Prostate gland (tissue), 2 donors: ENCODE data around the gene TBXA2R. TPM values are rescaled to one million over a fixed set of nuclear protein-coding genes. Genes with fewer than 3 reads are reported as not detected.

Experiments
- DNase-seq: peaks from one replicate; pipeline ENCODE4 v3.0.0-alpha.2; 2019; ENCODE audit warnings: low spot score
- H3K27ac ChIP-seq, 2 donors: fragments of 200-600 bp; sonication (generic); 2 replicates each; pipeline ENCODE4 v1.5.1; 2017 to 2019
- H3K27me3 ChIP-seq: fragments of 200-600 bp; sonication (generic); replicated peaks from 2 replicates; pipeline ENCODE4 v1.5.1; 2019; ENCODE audit not compliant: insufficient read depth
- H3K36me3 ChIP-seq, 2 donors: fragments of 200-600 bp; sonication (generic); 1 replicate in 1 of 2; 2 replicates in 1 of 2; pipeline versions ENCODE4 v1.5.1 to v1.8.1; 2017 to 2019
- H3K4me1 ChIP-seq: fragments of 200-600 bp; sonication (generic); replicated peaks from 2 replicates; pipeline ENCODE4 v1.5.1; 2019
- H3K4me3 ChIP-seq, 2 donors: fragments of 200-600 bp; sonication (generic); 2 replicates each; pipeline ENCODE4 v1.5.1; 2017 to 2019
- H3K9me3 ChIP-seq: fragments of 200-600 bp; sonication (generic); 2 replicates; pipeline ENCODE4 v1.5.1; 2017
- CTCF ChIP-seq, 4 experiments: fragments of 200-600 bp in 2 of 4; fragments of 450-650 bp in 2 of 4; sonication (generic) in 2 of 4; IDR thresholded peaks; 1 replicate in 3 of 4; 2 replicates in 1 of 4; pipeline ENCODE4 v1.5.1; 2016 to 2019; ENCODE audit warnings: antibody characterized with exemption in 4 of 4, mild to moderate bottlenecking in 2 of 4, moderate library complexity in 2 of 4
- POLR2A ChIP-seq: fragments of 450-650 bp; IDR thresholded peaks from one replicate; pipeline ENCODE4 v1.6.1; 2016; ENCODE audit warnings: antibody characterized with exemption, mild to moderate bottlenecking
- POLR2AphosphoS5 ChIP-seq: sonication (generic); formaldehyde crosslinking; IDR thresholded peaks from one replicate; pipeline ENCODE4 v1.6.1; 2017; ENCODE audit warnings: antibody characterized with exemption
- WGBS: methylation state at CpG from one replicate; pipeline ENCODE4 v1.1.5; 2018; 5-methylcytosine and 5-hydroxymethylcytosine counted together
- intact Hi-C: fragments of 100-400 bp; cut with DNase I; formaldehyde crosslinking; loops from one replicate; pipeline ENCODE4 v1.14.2; 2022
- total RNA-seq, 2 donors: library from RNA; depleted of rRNA; stranded (reverse); fragments of >200 nt; gene quantifications; one replicate each; pipeline ENCODE4 v1.1.0, GENCODE V29; 2016

TBXA2R gene
- total RNA-seq, 2 donors from 2014 or later, result 1.1 to 4.0 TPM

GRCh38 chr19:3580156-3580934, 26.3 kb downstream of the TBXA2R start:
- Histone ChIP-seq H3K4me1 (no peaks in the 10 kb centered on the region), H3K27ac (no peak overlapping the region), H3K9me3 (no peaks in the 10 kb centered on the region), H3K36me3 (no peaks in the 10 kb centered on the region), H3K27me3 (no peaks in the 10 kb centered on the region), H3K4me3 (no peak overlapping the region)
- peak; percentile 12 for TF ChIP-seq POLR2AphosphoS5
- no peak for TF ChIP-seq CTCF (IDR thresholded peaks at IDR 0.05)
- DNase-seq, result no peak
- WGBS, result 41% methylated on average over 11 of the region's 11 CpGs
- intact Hi-C loops, result no loop called here

GRCh38 chr19:3578390-3578789, 28.3 kb downstream of the TBXA2R start:
- Histone ChIP-seq H3K36me3 (no peaks in the 10 kb centered on the region), H3K27me3 (no peaks in the 10 kb centered on the region), H3K4me1 (no peaks in the 10 kb centered on the region), H3K9me3 (no peaks in the 10 kb centered on the region), H3K4me3 (no peak overlapping the region), H3K27ac (no peak overlapping the region)
- 84% methylated on average over 17 of the region's 17 CpGs for WGBS
- DNase-seq, result no peak
- intact Hi-C loops, result loop anchor here (10.0 kb wide), 1 partner anchor 74 kb away; the partner anchor contains the start of genes DOHH and FZR1
- no peak for TF ChIP-seq POLR2AphosphoS5
- no peak for TF ChIP-seq POLR2A
- no peak for TF ChIP-seq CTCF (IDR thresholded peaks at IDR 0.05)

GRCh38 chr19:3577723-3578344, 28.8 kb downstream of the TBXA2R start:
- no peaks in the 10 kb centered on the region for H3K4me1 ChIP-seq
- H3K4me3 ChIP-seq, result no peak overlapping the region
- intact Hi-C loops, result loop anchor here (10.0 kb wide), 1 partner anchor 73 kb away; the partner anchor contains the start of genes DOHH and FZR1
- DNase-seq, result no peak
- TF ChIP-seq POLR2A, result no peak
- 93% methylated on average over 60 of the region's 60 CpGs for WGBS
- H3K27me3 ChIP-seq, result no peaks in the 10 kb centered on the region
- H3K27ac ChIP-seq, result no peak overlapping the region
- H3K9me3 ChIP-seq, result no peaks in the 10 kb centered on the region
- H3K36me3 ChIP-seq, result no peaks in the 10 kb centered on the region

- H3K27ac ChIP-seq, result peak overlapping the region; percentile 10 to 36
- WGBS, result 55% methylated on average over 58 of the region's 78 CpGs
- DNase-seq, result peak; percentile 23
Observed at GRCh38 chr19:3576696-3577443, 29.8 kb downstream of the TBXA2R start.

More at GRCh38 chr19:3576696-3577443, 29.8 kb downstream of the TBXA2R start:
- H3K4me3 ChIP-seq, result peak overlapping the region in 1 of 2 donors; percentile 10
- H3K36me3 ChIP-seq, result no peaks in the 10 kb centered on the region
- H3K4me1 ChIP-seq, result no peaks in the 10 kb centered on the region
- intact Hi-C loops, result loop anchor here (10.0 kb wide), 1 partner anchor 72 kb away; the partner anchor contains the start of genes DOHH and FZR1
- no peaks in the 10 kb centered on the region for H3K27me3 ChIP-seq
- no peaks in the 10 kb centered on the region for H3K9me3 ChIP-seq
- no peak for TF ChIP-seq CTCF (IDR thresholded peaks at IDR 0.05)
- no peak for TF ChIP-seq POLR2A
- TF ChIP-seq POLR2AphosphoS5, result peak; percentile 3
